Measurements from ENCODE around the gene GUCY1B1.

GRCh38 chr4:155807021-155807420, 48.2 kb downstream of the GUCY1B1 start:
- no peak for TF ChIP-seq CTCF (IDR thresholded peaks at IDR 0.05 in 4 of 5, conservative IDR thresholded peaks at IDR 0.05 in 1 of 5)
- no peak for TF ChIP-seq POLR2A (IDR thresholded peaks at IDR 0.05)

All from gastrocnemius medialis (tissue), 4 donors.